Muscle of back (tissue), 11 donors: ENCODE measurements around the gene TRMT44. TPM values are rescaled to one million over a fixed set of nuclear protein-coding genes. Genes with fewer than 3 reads are reported as not detected.

Source experiments
- DNase-seq, 3 donors: peaks; one replicate each; pipeline versions ENCODE4 v3.0.0 to v3.0.0-alpha.2; 2013
- polyA plus RNA-seq, 10 donors: library from polyadenylated mRNA; unstranded; fragments of 120-200 nt; gene quantifications; one replicate each; pipeline ENCODE4 v1.2.1, GENCODE V29; 2013; ENCODE audit not compliant: insufficient read length in 10 of 10

TRMT44 gene
- polyA plus RNA-seq, 10 donors: 7.9 to 12.9 (median 10.4) TPM

GRCh38 chr4:8434251-8435073, 6.1 kb upstream of the TRMT44 start:
- no peak for DNase-seq

- DNase-seq: peak in 1 of 3 donors; percentile 41
Measured at GRCh38 chr4:8435656-8436121, 4.9 kb upstream of the TRMT44 start.

- peak in 1 of 3 donors; percentile 34 for DNase-seq
Measured at GRCh38 chr4:8437281-8437680, 3.3 kb upstream of the TRMT44 start.

GRCh38 chr4:8438743-8439142, 1.8 kb upstream of the TRMT44 start:
- no peak for DNase-seq

DNA sequence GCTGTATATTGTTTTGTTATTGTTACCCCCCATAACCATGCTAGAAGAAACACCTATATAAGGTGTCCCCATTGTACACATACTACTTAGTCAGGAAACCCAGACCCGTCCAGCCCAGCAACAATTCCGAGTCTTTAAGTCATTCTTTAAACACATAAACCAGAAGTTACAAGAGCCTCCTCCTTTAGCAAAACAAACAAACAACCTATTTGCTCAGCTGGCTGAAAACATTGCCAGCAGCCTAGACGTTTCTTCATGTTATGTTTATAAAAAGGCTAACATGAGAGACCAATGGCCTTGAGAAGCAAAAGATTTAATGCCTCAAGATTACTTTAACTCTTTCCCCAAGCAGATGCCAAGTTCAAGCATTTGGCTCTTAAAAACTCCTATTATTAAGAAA, 1.4 kb upstream of the TRMT44 start:
- no peak for DNase-seq

- peak in 1 of 3 donors; percentile 19 for DNase-seq
Measured at GRCh38 chr4:8439914-8440491, 574 bp upstream of the TRMT44 start.

GRCh38 chr4:8441499-8442091, 1.0 kb downstream of the TRMT44 start:
- no peak for DNase-seq

DNA sequence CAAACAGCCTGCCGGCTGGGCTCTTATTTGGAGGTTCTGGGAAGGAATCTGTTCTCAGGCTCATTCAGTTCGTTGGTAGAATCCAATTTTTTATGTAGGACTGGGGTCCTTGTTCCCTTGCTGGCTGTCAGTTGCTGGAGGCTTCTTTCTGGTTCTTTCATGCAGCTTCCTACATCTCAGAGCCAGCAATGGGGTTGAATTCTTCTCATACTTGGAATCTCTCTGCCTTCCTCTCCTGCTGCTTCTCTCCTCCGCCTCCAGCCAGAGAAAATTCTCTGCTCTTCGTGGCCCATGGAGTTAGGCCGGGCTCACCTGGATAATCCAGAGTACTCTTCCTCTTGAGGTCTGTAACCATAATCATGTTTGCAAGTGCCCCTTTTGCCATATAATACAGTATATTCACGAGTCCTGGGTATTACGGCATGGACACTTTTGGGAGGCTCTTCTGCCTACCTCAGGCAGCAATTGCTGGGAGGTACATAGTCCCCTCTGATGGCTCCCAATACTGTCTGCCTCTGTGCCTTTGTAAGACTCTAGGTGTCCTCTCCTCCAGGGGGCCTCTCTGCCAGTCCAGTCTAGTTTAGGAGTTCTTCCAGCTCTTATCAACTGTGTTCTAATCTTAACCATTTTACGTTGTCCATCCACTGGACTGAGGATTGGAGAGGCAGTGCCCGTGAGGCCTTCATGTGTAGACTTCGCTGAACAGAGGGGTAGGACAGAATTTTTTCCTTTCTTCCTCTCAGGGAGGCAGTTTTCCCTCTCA, 2.2 kb downstream of the TRMT44 start:
- DNase-seq: no peak

DNA sequence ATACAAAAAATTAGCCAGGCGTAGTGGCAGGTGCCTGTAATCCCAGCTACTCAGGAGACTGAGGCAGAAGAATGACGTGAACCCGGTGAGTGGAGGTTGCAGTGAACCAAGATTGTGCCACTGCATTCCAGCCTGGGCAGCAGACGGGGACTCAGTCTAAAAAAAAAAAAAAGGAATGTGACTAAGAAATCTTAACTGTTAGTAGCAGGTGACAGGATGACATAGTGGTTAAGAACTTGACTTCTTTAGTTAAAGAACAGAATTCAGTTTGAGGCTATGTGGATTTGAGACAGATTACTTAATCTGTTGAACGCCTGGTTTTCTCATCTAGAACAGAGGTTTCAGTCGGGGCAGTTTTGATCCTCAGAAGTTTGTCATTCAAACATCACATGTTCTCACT, 3.2 kb downstream of the TRMT44 start:
- no peak for DNase-seq

GRCh38 chr4:8446122-8446521, 5.5 kb downstream of the TRMT44 start:
- no peak for DNase-seq

DNA sequence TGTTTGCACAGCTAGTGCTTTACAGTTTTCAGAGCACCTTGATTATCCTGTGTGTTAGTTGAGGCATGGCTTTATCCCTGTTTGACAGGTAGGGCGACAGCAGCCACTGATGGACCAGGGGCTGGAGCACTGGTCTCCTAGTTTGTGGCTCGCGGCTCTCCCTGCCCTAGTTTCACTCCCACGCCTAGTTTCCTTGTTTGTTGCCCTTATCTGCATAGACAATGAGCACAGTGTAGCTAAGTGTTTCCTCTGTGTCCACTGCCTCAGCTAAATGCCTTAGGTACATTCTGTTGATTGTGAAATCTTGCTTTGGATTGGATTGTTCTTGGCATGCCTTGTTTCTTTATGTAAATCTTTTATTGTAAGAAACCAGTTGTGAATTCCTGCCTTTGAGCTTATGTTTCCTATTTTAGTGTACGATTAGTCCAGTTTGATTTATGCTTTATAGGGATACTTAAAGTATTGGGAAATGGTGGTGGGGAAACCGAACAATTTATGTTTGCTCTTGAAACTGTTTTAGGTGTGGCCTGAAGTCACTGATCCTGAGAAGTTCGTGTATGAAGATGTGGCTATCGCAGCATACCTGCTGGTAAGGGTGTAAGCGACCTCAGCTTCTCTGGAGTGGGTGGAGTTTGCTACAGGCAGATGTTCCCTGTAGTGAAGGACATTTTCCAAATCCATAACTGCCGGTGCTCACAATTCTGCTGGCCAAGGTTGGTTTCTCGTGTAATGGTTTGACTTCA, 11.0 kb downstream of the TRMT44 start:
- no peak for DNase-seq

- DNase-seq: no peak
Measured at GRCh38 chr4:8453957-8454356, 13.4 kb downstream of the TRMT44 start.

- no peak for DNase-seq
Measured at GRCh38 chr4:8457646-8458252, 17.2 kb downstream of the TRMT44 start.

GRCh38 chr4:8459867-8460445, 19.4 kb downstream of the TRMT44 start:
- no peak for DNase-seq

DNA sequence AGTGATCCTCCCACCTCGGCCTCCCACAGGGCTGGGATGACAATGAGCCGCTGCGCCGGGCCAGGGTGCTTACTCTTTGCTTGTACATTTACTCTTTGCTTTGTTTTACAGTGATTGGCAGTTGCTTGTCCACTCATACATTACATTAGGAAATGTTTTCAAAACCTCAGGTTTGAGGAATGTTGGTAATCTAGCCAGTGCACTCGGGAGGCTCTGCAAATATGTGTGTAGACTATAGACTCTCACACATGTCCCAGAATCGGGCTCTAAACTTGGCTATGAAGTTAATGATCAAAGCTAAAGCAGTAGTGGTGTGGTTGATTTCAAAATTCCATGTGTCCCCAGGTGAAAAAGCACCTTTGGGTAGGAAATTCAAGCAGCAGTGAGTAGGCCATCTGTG, 20.5 kb downstream of the TRMT44 start:
- DNase-seq: no peak

DNA sequence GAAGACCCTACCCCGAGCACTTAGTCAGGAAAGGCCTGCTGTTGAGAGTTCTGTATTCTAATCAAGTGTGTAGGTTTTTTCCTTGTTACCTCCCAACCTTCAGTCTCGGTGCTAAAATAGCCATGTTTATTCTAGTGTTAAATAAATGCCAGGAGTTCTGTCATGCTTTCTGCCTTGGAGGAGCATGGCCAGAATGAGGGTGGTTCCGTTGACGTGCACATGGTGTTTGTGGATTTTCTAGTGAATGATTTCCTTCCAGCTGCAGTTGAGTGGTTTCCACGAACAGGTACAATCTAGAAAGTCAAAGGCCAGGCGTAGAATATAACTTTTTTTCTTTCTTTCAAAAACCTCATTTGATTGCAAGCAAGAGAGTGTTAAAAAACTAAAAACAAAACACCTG, 21.0 kb downstream of the TRMT44 start:
- no peak for DNase-seq

- no peak for DNase-seq
Measured at GRCh38 chr4:8463811-8464210, 23.2 kb downstream of the TRMT44 start.

- DNase-seq: no peak
Measured at GRCh38 chr4:8464381-8464780, 23.8 kb downstream of the TRMT44 start.

GRCh38 chr4:8465615-8466611, 25.3 kb downstream of the TRMT44 start:
- DNase-seq: no peak
